Caco-2 (cell line): ENCODE measurements around the gene SLC1A3. TPM values are rescaled to one million over a fixed set of nuclear protein-coding genes. Genes with fewer than 3 reads are reported as not detected.

Source experiments
- BruUV-seq: library from RNA; stranded (reverse); fragments of 400-500 nt; replicated peaks from 2 replicates; lab custom pipeline; 2021; lab: Mats Ljungman, UMichigan
- CTCF ChIA-PET: fragments of 300-600 bp; sonication (Branson Sonifier 250); formaldehyde crosslinking; loops from one replicate; lab custom pipeline; 2022; ENCODE audit warnings: antibody characterized with exemption; lab: Charles Lee
- POLR2A ChIA-PET: fragments of 300-600 bp; sonication (Branson Sonifier 250); formaldehyde crosslinking; loops from one replicate; lab custom pipeline; 2022; ENCODE audit warnings: antibody characterized with exemption; lab: Charles Lee
- DNase-seq, 2 experiments: peaks; one replicate each; pipeline versions ENCODE4 v3.0.0 to v3.0.0-alpha.2; 2020 to 2022
- H3K27me3 ChIP-seq: replicated peaks from 2 replicates; pipeline ENCODE4 v1.6.0; 2011; ENCODE audit warnings: low read length; ENCODE audit not compliant: control insufficient read depth, insufficient read depth
- H3K36me3 ChIP-seq: 2 replicates; pipeline ENCODE4 v1.5.1; 2011; ENCODE audit warnings: low read length; ENCODE audit not compliant: control insufficient read depth, insufficient read depth
- H3K4me1 ChIP-seq: fragments of 250-450 bp; sonication (Bioruptor Pico); 2 replicates; pipeline ENCODE4 v1.5.1; 2020; ENCODE audit warnings: mild to moderate bottlenecking
- H3K4me3 ChIP-seq: 2 replicates; pipeline ENCODE4 v1.5.1; 2011; ENCODE audit warnings: low read depth, mild to moderate bottlenecking, control low read depth, low read length
- H3K9me3 ChIP-seq: fragments of 250-450 bp; sonication (Bioruptor Pico); 2 replicates; pipeline ENCODE4 v1.5.1; 2020; ENCODE audit warnings: mild to moderate bottlenecking, moderate library complexity
- H3K27ac Mint-ChIP-seq: one replicate; pipeline ENCODE4 v1.8.0; 2022; ENCODE audit warnings: mixed read lengths; ENCODE audit not compliant: unreplicated experiment
- H3K27me3 Mint-ChIP-seq: one replicate; pipeline ENCODE4 v1.8.0; 2022; ENCODE audit warnings: mixed read lengths; ENCODE audit not compliant: insufficient read depth, unreplicated experiment
- H3K36me3 Mint-ChIP-seq: one replicate; pipeline ENCODE4 v1.8.0; 2022; ENCODE audit warnings: mild to moderate bottlenecking, mixed read lengths; ENCODE audit not compliant: insufficient read depth, unreplicated experiment
- H3K4me1 Mint-ChIP-seq: one replicate; pipeline ENCODE4 v1.8.0; 2022; ENCODE audit warnings: low read depth, mixed read lengths; ENCODE audit not compliant: unreplicated experiment
- H3K4me3 Mint-ChIP-seq: one replicate; pipeline ENCODE4 v1.8.0; 2022; ENCODE audit warnings: mild to moderate bottlenecking, moderate library complexity, mixed read lengths; ENCODE audit not compliant: unreplicated experiment
- H3K9me3 Mint-ChIP-seq: one replicate; pipeline ENCODE4 v1.8.0; 2022; ENCODE audit warnings: mixed read lengths; ENCODE audit not compliant: unreplicated experiment
- intact Hi-C: fragments of 100-400 bp; cut with micrococcal nuclease; formaldehyde crosslinking; loops from one replicate; pipeline ENCODE4 v1.10.0; 2022; ENCODE audit not compliant: unreplicated experiment
- total RNA-seq: library from RNA; stranded (reverse); gene quantifications from 2 replicates; pipeline ENCODE4 v1.2.3, GENCODE V29; 2022
- TF ChIP-seq, protein P1 (sequence below), 2 experiments: fragments of 200-600 bp in 1 of 2; IDR thresholded peaks; 1 replicate in 1 of 2; 2 replicates in 1 of 2; pipeline versions ENCODE4 v1.5.1 to v1.8.0; 2011 to 2022; ENCODE audit warnings: antibody characterized with exemption in 1 of 2, control low read depth in 1 of 2, inconsistent platforms in 1 of 2, low read depth in 1 of 2, low read length in 1 of 2, mild to moderate bottlenecking in 1 of 2, moderate library complexity in 1 of 2; ENCODE audit not compliant: insufficient read depth in 1 of 2, severe bottlenecking in 1 of 2, unreplicated experiment in 1 of 2

SLC1A3 gene
- total RNA-seq, 1 experiment from 2014 or later, result 178 TPM

GRCh38 chr5:36665628-36666027 lies 59.2 kb downstream of the SLC1A3 start:
- no peak for DNase-seq
- Mint-ChIP-seq H3K27ac (peak overlapping the region; percentile 55), H3K4me1 (peaks cover 38% of the 10 kb centered on the region), H3K4me3 (no peak overlapping the region), H3K9me3 (no peaks in the 10 kb centered on the region), H3K27me3 (no peaks in the 10 kb centered on the region), H3K36me3 (peaks cover 58% of the 10 kb centered on the region)
- no TSS peak for BruUV-seq
- Histone ChIP-seq H3K27me3 (no peaks in the 10 kb centered on the region), H3K9me3 (no peaks in the 10 kb centered on the region), H3K4me1 (peaks cover 66% of the 10 kb centered on the region), H3K36me3 (no peaks in the 10 kb centered on the region), H3K4me3 (no peak overlapping the region)
- intact Hi-C loops, result no loop called here
- POLR2A ChIA-PET, result no interaction called here
- TF ChIP-seq, protein P1, sequence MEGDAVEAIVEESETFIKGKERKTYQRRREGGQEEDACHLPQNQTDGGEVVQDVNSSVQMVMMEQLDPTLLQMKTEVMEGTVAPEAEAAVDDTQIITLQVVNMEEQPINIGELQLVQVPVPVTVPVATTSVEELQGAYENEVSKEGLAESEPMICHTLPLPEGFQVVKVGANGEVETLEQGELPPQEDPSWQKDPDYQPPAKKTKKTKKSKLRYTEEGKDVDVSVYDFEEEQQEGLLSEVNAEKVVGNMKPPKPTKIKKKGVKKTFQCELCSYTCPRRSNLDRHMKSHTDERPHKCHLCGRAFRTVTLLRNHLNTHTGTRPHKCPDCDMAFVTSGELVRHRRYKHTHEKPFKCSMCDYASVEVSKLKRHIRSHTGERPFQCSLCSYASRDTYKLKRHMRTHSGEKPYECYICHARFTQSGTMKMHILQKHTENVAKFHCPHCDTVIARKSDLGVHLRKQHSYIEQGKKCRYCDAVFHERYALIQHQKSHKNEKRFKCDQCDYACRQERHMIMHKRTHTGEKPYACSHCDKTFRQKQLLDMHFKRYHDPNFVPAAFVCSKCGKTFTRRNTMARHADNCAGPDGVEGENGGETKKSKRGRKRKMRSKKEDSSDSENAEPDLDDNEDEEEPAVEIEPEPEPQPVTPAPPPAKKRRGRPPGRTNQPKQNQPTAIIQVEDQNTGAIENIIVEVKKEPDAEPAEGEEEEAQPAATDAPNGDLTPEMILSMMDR (IDR thresholded peaks at IDR 0.05; ENCODE audit: insufficient read depth in 1 of 2, low read depth in 1 of 2, low read length in 1 of 2, severe bottlenecking in 1 of 2, unreplicated experiment in 1 of 2), result no peak
- CTCF ChIA-PET, result interaction anchor here (0.7 to 1.5 kb wide), 2 partner anchors 25 to 30 kb away, joined by 3 read pairs; no protein-coding TSS in a partner anchor

DNA sequence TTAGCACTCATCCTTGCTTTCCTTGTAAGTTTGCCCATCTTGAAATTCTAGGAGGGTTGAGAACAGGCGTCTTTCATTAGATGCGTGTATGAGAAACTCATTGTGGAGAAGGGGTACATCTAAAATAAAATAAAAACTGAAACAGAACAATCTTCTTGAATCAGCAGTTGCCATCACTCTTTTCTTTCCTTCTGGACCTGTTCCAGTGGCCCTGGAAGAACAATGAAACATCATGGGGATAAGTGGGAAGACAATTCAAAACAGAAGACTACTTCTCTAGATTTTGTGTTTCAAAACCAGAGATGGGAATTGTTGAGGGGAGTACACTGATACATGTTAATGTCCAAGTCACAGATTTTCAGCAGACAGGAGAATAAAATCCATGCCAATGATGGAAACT lies 59.9 kb downstream of the SLC1A3 start:
- Histone ChIP-seq H3K36me3 (no peaks in the 10 kb centered on the region), H3K9me3 (no peaks in the 10 kb centered on the region), H3K27me3 (no peaks in the 10 kb centered on the region), H3K4me3 (no peak overlapping the region), H3K4me1 (peaks cover 63% of the 10 kb centered on the region)
- no TSS peak for BruUV-seq
- intact Hi-C loops, result no loop called here
- TF ChIP-seq, protein P1 (IDR thresholded peaks at IDR 0.05; ENCODE audit: insufficient read depth in 1 of 2, low read depth in 1 of 2, low read length in 1 of 2, severe bottlenecking in 1 of 2, unreplicated experiment in 1 of 2), result no peak
- ChIA-PET POLR2A (no interaction called here), CTCF (no interaction called here)
- H3K36me3 Mint-ChIP-seq, result peaks cover 58% of the 10 kb centered on the region
- no peak for DNase-seq
- H3K27ac Mint-ChIP-seq, result peak overlapping the region; percentile 55
- no peaks in the 10 kb centered on the region for H3K27me3 Mint-ChIP-seq
- H3K4me3 Mint-ChIP-seq, result no peak overlapping the region
- H3K4me1 Mint-ChIP-seq, result peaks cover 33% of the 10 kb centered on the region
- H3K9me3 Mint-ChIP-seq, result no peaks in the 10 kb centered on the region

- peaks cover 33% of the 10 kb centered on the region for H3K4me1 Mint-ChIP-seq
- ChIA-PET POLR2A (interaction anchor here (0.7 to 1.2 kb wide), 3 partner anchors 19 to 32 kb away, joined by 3 to 4 read pairs (median 4); no protein-coding TSS in a partner anchor), CTCF (interaction anchor here (1.0 kb wide), 1 partner anchor 23 kb away, joined by 4 read pairs; no protein-coding TSS in a partner anchor)
- Histone ChIP-seq H3K9me3 (no peaks in the 10 kb centered on the region), H3K27me3 (no peaks in the 10 kb centered on the region), H3K36me3 (peaks cover 1% of the 10 kb centered on the region; the same call in 1 of the 2 replicates), H3K4me1 (peaks cover 63% of the 10 kb centered on the region), H3K4me3 (no peak overlapping the region)
- no peak for DNase-seq
- peak overlapping the region; percentile 46 for H3K27ac Mint-ChIP-seq
- intact Hi-C loops, result loop anchor here (1.0 kb wide), 1 partner anchor 19 kb away; no protein-coding TSS in a partner anchor
- TF ChIP-seq, protein P1 (IDR thresholded peaks at IDR 0.05; ENCODE audit: insufficient read depth in 1 of 2, low read depth in 1 of 2, low read length in 1 of 2, severe bottlenecking in 1 of 2, unreplicated experiment in 1 of 2), result no peak
- no peaks in the 10 kb centered on the region for H3K9me3 Mint-ChIP-seq
- peaks cover 58% of the 10 kb centered on the region for H3K36me3 Mint-ChIP-seq
- BruUV-seq, result no TSS peak
- no peak overlapping the region for H3K4me3 Mint-ChIP-seq
- H3K27me3 Mint-ChIP-seq, result no peaks in the 10 kb centered on the region
These were observed 60.6 kb downstream of the SLC1A3 start for GRCh38 chr5:36666986-36667385.
